Endothelial cell (in vitro differentiated cells): ENCODE measurements around the gene UXS1. TPM values are rescaled to one million over a fixed set of nuclear protein-coding genes. Genes with fewer than 3 reads are reported as not detected.

Experiments
- DNase-seq: peaks from one replicate; pipeline ENCODE4 v3.0.0; 2021; ENCODE audit warnings: low spot score
- H3K27ac Mint-ChIP-seq: one replicate; pipeline ENCODE4 v1.8.0; 2021; ENCODE audit warnings: mixed read lengths, inconsistent platforms; ENCODE audit not compliant: unreplicated experiment
- H3K27me3 Mint-ChIP-seq: one replicate; pipeline ENCODE4 v1.8.0; 2021; ENCODE audit warnings: mild to moderate bottlenecking, moderate library complexity, mixed read lengths, inconsistent platforms; ENCODE audit not compliant: unreplicated experiment
- H3K36me3 Mint-ChIP-seq: one replicate; pipeline ENCODE4 v1.8.0; 2021; ENCODE audit warnings: mild to moderate bottlenecking, low read depth, mixed read lengths, inconsistent platforms; ENCODE audit not compliant: unreplicated experiment
- H3K4me1 Mint-ChIP-seq: one replicate; pipeline ENCODE4 v1.8.0; 2021; ENCODE audit warnings: mild to moderate bottlenecking, mixed read lengths, inconsistent platforms; ENCODE audit not compliant: unreplicated experiment
- H3K4me3 Mint-ChIP-seq: one replicate; pipeline ENCODE4 v1.8.0; 2021; ENCODE audit warnings: mild to moderate bottlenecking, mixed read lengths, inconsistent platforms; ENCODE audit not compliant: unreplicated experiment
- H3K9me3 Mint-ChIP-seq: one replicate; pipeline ENCODE4 v1.8.0; 2021; ENCODE audit warnings: mixed read lengths, inconsistent platforms; ENCODE audit not compliant: unreplicated experiment
- total RNA-seq: library from RNA; stranded (reverse); fragmentation: NEBNext Ultra II Directional; extraction: Animal tissue kit (Norgen Biotek cat#: 25700); gene quantifications from one replicate; pipeline ENCODE4 v1.2.1, GENCODE V29; 2021; ENCODE audit not compliant: unreplicated experiment
- TF ChIP-seq, protein P1 (sequence below): fragments of 200-600 bp; sonication (generic); IDR thresholded peaks from one replicate; pipeline ENCODE4 v1.5.0; 2021; ENCODE audit warnings: antibody characterized with exemption; ENCODE audit not compliant: unreplicated experiment

Gene UXS1
- total RNA-seq, 1 donor from 2014 or later = 60.4 TPM

DNA sequence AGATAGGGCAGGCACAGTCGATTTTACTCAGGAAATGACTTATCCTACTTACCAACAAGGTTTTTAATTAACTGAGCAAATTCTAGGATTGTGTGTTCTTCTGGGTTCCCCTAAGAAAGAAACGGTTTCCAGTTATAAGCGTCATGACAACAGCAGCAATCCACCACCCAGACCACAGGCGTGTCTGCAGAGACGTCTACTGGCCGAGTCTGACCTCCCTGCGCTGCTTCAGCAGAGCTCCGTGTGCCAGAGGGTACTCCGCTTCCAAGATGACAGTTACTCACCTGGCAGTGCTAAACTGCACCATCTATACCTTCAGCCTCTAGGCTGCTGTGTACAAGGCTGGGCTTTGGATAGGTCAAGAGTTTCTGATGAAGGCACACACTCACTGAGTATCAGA is 95.4 kb downstream of the UXS1 start:
- H3K27ac Mint-ChIP-seq = no peak overlapping the region
- DNase-seq = no peak
- H3K4me1 Mint-ChIP-seq = peaks cover 20% of the 10 kb centered on the region
- H3K4me3 Mint-ChIP-seq = no peak overlapping the region
- H3K27me3 Mint-ChIP-seq = no peaks in the 10 kb centered on the region
- H3K36me3 Mint-ChIP-seq = peaks cover 28% of the 10 kb centered on the region
- no peaks in the 10 kb centered on the region for H3K9me3 Mint-ChIP-seq
- TF ChIP-seq, protein P1, sequence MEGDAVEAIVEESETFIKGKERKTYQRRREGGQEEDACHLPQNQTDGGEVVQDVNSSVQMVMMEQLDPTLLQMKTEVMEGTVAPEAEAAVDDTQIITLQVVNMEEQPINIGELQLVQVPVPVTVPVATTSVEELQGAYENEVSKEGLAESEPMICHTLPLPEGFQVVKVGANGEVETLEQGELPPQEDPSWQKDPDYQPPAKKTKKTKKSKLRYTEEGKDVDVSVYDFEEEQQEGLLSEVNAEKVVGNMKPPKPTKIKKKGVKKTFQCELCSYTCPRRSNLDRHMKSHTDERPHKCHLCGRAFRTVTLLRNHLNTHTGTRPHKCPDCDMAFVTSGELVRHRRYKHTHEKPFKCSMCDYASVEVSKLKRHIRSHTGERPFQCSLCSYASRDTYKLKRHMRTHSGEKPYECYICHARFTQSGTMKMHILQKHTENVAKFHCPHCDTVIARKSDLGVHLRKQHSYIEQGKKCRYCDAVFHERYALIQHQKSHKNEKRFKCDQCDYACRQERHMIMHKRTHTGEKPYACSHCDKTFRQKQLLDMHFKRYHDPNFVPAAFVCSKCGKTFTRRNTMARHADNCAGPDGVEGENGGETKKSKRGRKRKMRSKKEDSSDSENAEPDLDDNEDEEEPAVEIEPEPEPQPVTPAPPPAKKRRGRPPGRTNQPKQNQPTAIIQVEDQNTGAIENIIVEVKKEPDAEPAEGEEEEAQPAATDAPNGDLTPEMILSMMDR = no peak

DNA sequence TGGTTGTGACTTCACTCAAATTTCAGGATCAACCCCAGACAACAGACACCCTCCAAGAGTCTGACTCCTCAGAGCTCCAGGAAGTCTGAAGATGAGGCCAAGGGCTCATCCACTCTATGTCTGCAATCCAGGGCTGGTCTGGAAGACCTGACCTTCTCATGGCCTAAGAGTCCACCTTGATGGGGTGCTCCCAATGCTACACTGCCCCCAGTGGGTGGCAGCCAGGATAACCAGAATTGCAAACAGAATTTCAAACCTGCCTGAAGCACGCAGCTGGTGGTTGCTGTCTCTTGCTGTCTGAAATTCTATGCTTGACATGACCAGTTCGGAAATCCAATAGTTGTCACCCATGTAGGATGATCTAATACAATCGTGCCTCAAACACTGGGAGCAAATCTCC is 96.0 kb downstream of the UXS1 start:
- H3K9me3 Mint-ChIP-seq = no peaks in the 10 kb centered on the region

DNA sequence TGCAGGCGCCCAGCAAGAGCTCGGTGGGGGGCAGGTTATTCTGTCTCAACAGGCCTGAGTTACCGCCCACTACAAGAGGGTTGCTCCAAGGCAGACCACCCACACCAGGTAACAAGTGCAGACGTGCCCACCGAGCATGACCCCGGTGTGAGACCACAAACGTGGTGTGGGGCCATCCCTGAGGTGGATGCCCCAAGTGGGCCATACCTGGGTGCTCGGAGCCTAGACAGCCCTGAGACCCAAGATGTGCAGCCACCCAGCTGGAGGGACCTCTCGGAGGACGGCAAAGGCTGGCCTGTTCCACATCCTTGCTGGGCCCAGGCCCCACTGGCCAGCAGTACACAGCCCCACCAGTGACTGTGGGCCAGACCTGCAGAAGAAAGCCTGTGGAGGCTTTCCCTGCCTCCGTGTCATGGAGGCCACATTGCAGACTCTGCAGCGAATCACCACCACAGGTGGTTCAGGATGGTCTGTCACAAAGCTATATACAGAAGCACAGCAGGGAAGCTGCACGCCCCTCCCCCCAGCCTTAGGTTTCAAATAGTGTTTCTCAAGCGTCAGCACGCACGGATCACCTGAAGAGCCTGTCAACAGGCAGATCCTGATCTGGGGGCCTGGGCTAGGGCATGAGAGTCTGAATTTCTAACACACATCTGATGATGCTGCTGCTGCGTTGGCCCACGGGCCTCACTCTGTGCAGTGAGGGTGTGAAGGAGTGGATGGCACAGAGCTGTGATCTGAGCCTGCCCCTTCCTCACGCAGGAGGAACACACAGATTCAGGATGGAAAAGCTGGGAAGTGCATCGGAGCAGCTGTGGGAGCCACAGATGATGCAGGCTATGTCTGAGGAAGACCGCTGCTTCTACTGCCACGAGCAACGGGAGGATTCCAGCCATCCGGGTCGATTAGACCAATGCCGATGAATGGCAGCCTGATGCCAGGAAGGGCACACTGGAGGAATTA is 96.8 kb downstream of the UXS1 start:
- H3K27ac Mint-ChIP-seq = no peak overlapping the region
- TF ChIP-seq, protein P1 = no peak
- no peaks in the 10 kb centered on the region for H3K27me3 Mint-ChIP-seq
- peaks cover 20% of the 10 kb centered on the region for H3K4me1 Mint-ChIP-seq
- H3K9me3 Mint-ChIP-seq = no peaks in the 10 kb centered on the region
- H3K4me3 Mint-ChIP-seq = no peak overlapping the region
- no peak for DNase-seq
- H3K36me3 Mint-ChIP-seq = peaks cover 28% of the 10 kb centered on the region

More for the DNA sequence above, 96.0 kb downstream of the UXS1 start:
- Mint-ChIP-seq H3K4me1 (peaks cover 20% of the 10 kb centered on the region), H3K27ac (peak overlapping the region; percentile 30), H3K4me3 (no peak overlapping the region), H3K27me3 (no peaks in the 10 kb centered on the region), H3K36me3 (peaks cover 28% of the 10 kb centered on the region)
- DNase-seq = peak; percentile 31
- TF ChIP-seq, protein P1 = peak; percentile 46

DNA sequence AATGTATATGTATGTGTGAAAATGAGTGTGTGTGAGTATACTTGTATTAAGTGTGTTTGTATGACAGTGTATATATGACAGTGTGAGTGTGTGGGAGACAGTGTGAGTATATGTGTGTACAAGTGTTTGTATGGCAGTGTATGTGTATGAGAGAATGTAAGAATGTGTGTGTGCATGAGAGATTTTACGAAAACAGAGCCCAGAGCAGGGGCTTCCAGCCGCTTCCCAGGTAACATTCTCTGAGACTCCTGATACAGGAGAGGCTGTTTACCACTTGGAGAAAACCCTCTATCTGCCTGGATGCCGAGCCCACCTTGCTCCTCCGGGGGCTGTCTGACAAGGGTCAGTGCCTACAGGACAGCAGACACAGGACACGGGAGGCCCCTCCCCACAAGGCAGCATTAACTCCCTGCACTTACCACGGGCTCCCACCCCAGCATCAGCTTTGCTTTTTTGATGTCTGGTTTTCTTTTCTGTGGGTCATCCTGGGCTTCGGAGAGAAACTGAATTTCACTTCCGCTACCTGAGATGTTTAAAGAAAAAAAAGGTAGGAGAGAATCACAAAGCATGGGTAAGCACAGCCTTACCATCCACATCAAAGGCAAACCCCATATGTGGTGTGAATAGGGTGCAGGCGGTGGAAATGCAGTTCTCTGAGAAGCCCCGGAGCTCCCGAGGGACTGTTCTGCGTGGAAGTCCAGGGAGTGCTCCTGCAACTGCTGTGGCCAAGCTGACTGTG is 97.6 kb downstream of the UXS1 start:
- Mint-ChIP-seq H3K36me3 (peaks cover 27% of the 10 kb centered on the region), H3K27ac (peak overlapping the region; percentile 15), H3K4me1 (peaks cover 20% of the 10 kb centered on the region), H3K9me3 (no peaks in the 10 kb centered on the region), H3K27me3 (no peaks in the 10 kb centered on the region), H3K4me3 (peak overlapping the region; percentile 22)
- TF ChIP-seq, protein P1 = no peak
- no peak for DNase-seq
